Keratinocyte (primary cell): ENCODE data around the gene NEU4. TPM values are rescaled to one million over a fixed set of nuclear protein-coding genes. Genes with fewer than 3 reads are reported as not detected.

Experiments used
- DNase-seq: peaks from one replicate; pipeline ENCODE4 v3.0.0-alpha.2; 2011; ENCODE audit warnings: low read depth, missing footprints, low spot score
- FAIRE-seq: peaks from 2 replicates; lab custom pipeline; 2011; peaks lifted over from hg19 to GRCh38; lab: Jason Lieb, UNC
- H2AFZ ChIP-seq: 2 replicates; pipeline ENCODE4 v1.6.0; 2012; ENCODE audit warnings: low read length, control low read depth, inconsistent platforms; ENCODE audit not compliant: control insufficient read depth
- H3K27ac ChIP-seq: 2 replicates; pipeline ENCODE4 v1.5.1; 2011; ENCODE audit warnings: low read length; ENCODE audit not compliant: control insufficient read depth, insufficient read depth
- H3K27me3 ChIP-seq: 3 replicates; pipeline ENCODE4 v1.6.0; 2011; ENCODE audit warnings: low read length; ENCODE audit not compliant: control insufficient read depth, insufficient read depth; ENCODE audit errors: extremely low read depth
- H3K36me3 ChIP-seq, 2 experiments: 2 replicates in 1 of 2; 3 replicates in 1 of 2; pipeline ENCODE4 v1.5.1; 2011; ENCODE audit warnings: low read length in 2 of 2, mild to moderate bottlenecking in 1 of 2; ENCODE audit not compliant: control insufficient read depth in 2 of 2, insufficient read depth in 2 of 2; ENCODE audit errors: extremely low read depth in 1 of 2
- H3K4me1 ChIP-seq: 3 replicates; pipeline ENCODE4 v1.5.1; 2011; ENCODE audit warnings: low read length; ENCODE audit not compliant: control insufficient read depth, insufficient read depth; ENCODE audit errors: extremely low read depth
- H3K4me2 ChIP-seq: 3 replicates; pipeline ENCODE4 v1.6.0; 2011; ENCODE audit warnings: low read depth, low read length; ENCODE audit not compliant: control insufficient read depth, insufficient read depth; ENCODE audit errors: extremely low read depth
- H3K4me3 ChIP-seq, 3 experiments: fragments of 200-600 bp in 1 of 3; sonication (generic) in 1 of 3; 2 replicates in 2 of 3; 3 replicates in 1 of 3; pipeline ENCODE4 v1.5.1; 2011 to 2016; ENCODE audit warnings: low read length in 3 of 3, mild to moderate bottlenecking in 3 of 3, control low read depth in 2 of 3, inconsistent platforms in 1 of 3, low read depth in 1 of 3, mixed read lengths in 1 of 3, mixed run types in 1 of 3, moderate library complexity in 1 of 3; ENCODE audit not compliant: control insufficient read depth in 2 of 3, insufficient read depth in 2 of 3; ENCODE audit errors: extremely low read depth in 1 of 3
- H3K79me2 ChIP-seq: 2 replicates; pipeline ENCODE4 v1.6.0; 2012; ENCODE audit warnings: low read length; ENCODE audit not compliant: control insufficient read depth, insufficient read depth
- H3K9ac ChIP-seq: 3 replicates; pipeline ENCODE4 v1.6.0; 2011; ENCODE audit warnings: low read length; ENCODE audit not compliant: control insufficient read depth, insufficient read depth; ENCODE audit errors: extremely low read depth
- H3K9me1 ChIP-seq: 3 replicates; pipeline ENCODE4 v1.6.0; 2011; ENCODE audit warnings: low read length; ENCODE audit not compliant: control insufficient read depth, insufficient read depth; ENCODE audit errors: extremely low read depth
- H3K9me3 ChIP-seq: 2 replicates; pipeline ENCODE4 v1.5.1; 2012; ENCODE audit warnings: low read depth, low read length; ENCODE audit not compliant: control insufficient read depth
- H4K20me1 ChIP-seq: 3 replicates; pipeline ENCODE4 v1.6.0; 2011; ENCODE audit warnings: low read length; ENCODE audit not compliant: control insufficient read depth, insufficient read depth; ENCODE audit errors: extremely low read depth
- CTCF ChIP-seq, 3 experiments: IDR thresholded peaks in 1 of 3; conservative IDR thresholded peaks in 1 of 3; optimal IDR thresholded peaks in 1 of 3; 2 replicates in 2 of 3; 3 replicates in 1 of 3; pipeline versions ENCODE3 to v1.5.1; 2011; ENCODE audit warnings: low read length in 3 of 3, mild to moderate bottlenecking in 3 of 3, moderate library complexity in 2 of 3, control low read depth in 1 of 3, inconsistent platforms in 1 of 3; ENCODE audit not compliant: insufficient read depth in 2 of 3; ENCODE audit errors: extremely low read depth in 1 of 3
- EZH2 ChIP-seq: IDR thresholded peaks from one replicate; pipeline ENCODE4 v1.6.1; 2012; ENCODE audit warnings: inconsistent platforms, mild to moderate bottlenecking, low read length, moderate library complexity
- dilution Hi-C: fragments of 300-500 bp; cut with MboI; formaldehyde crosslinking; loops from one replicate; pipeline ENCODE4 v1.7.0; 2020; ENCODE audit warnings: low sequenced_read_pairs; ENCODE audit not compliant: extremely low pct_ligation_motif_present
- polyA plus RNA-seq, 5 experiments: library from polyadenylated mRNA; depleted of rRNA in 3 of 5; stranded (reverse) in 3 of 5; stranded (forward) in 1 of 5; unstranded in 1 of 5; fragments of >200 nt; gene quantifications; 1 replicate in 1 of 5; 2 replicates in 3 of 5; 3 replicates in 1 of 5; pipeline versions ENCODE4 v1.2.1 to v1.2.3, GENCODE V29; 2011 to 2012; ENCODE audit warnings: missing spikeins in 2 of 5, low read depth in 1 of 5, low replicate concordance in 1 of 5

NEU4 gene
- polyA plus RNA-seq, 1 donor (not counting 4 experiments of a cell fraction or from before 2014, with no cell fraction given) = not detected

GRCh38 chr2:241864850-241865213 lies 55.8 kb downstream of the NEU4 start:
- no peak overlapping the region for H3K4me3 ChIP-seq
- peaks cover 4% of the 10 kb centered on the region for H4K20me1 ChIP-seq
- H3K9me3 ChIP-seq = no peaks in the 10 kb centered on the region
- H3K9me1 ChIP-seq = no peaks in the 10 kb centered on the region
- dilution Hi-C loops = no loop called here
- TF ChIP-seq CTCF (optimal IDR thresholded peaks at IDR 0.05 in 1 of 3, IDR thresholded peaks at IDR 0.05 in 1 of 3, conservative IDR thresholded peaks at IDR 0.05 in 1 of 3; ENCODE audit: extremely low read depth in 1 of 3, insufficient read depth in 2 of 3, low read length in 3 of 3) = no peak
- no peak for TF ChIP-seq EZH2
- H3K79me2 ChIP-seq = no peaks in the 10 kb centered on the region
- no peak overlapping the region for H2AFZ ChIP-seq
- FAIRE-seq = no peak
- no peak for DNase-seq
- no peaks in the 10 kb centered on the region for H3K36me3 ChIP-seq
- H3K4me1 ChIP-seq = peaks cover under 1% of the 10 kb centered on the region
- H3K27ac ChIP-seq = no peak overlapping the region
- peaks cover 71% of the 10 kb centered on the region for H3K27me3 ChIP-seq
- no peak overlapping the region for H3K4me2 ChIP-seq
- no peak overlapping the region for H3K9ac ChIP-seq

GRCh38 chr2:241865416-241865956 lies 56.5 kb downstream of the NEU4 start:
- no peak for DNase-seq
- TF ChIP-seq EZH2 (no peak), CTCF (optimal IDR thresholded peaks at IDR 0.05 in 1 of 3, IDR thresholded peaks at IDR 0.05 in 1 of 3, conservative IDR thresholded peaks at IDR 0.05 in 1 of 3; ENCODE audit: extremely low read depth in 1 of 3, insufficient read depth in 2 of 3, low read length in 3 of 3) (no peak)
- Histone ChIP-seq H3K9me1 (no peaks in the 10 kb centered on the region), H3K9ac (no peak overlapping the region), H3K4me1 (no peaks in the 10 kb centered on the region), H3K4me2 (no peak overlapping the region), H3K4me3 (no peak overlapping the region), H2AFZ (no peak overlapping the region), H3K36me3 (no peaks in the 10 kb centered on the region), H3K27ac (no peak overlapping the region), H4K20me1 (peaks cover 4% of the 10 kb centered on the region), H3K79me2 (no peaks in the 10 kb centered on the region), H3K9me3 (no peaks in the 10 kb centered on the region), H3K27me3 (peaks cover 70% of the 10 kb centered on the region)
- no peak for FAIRE-seq
- dilution Hi-C loops = no loop called here
